HEK293T (cell line): ENCODE measurements around the gene KATNA1.

Experiments
- ARNT ChIP-seq: fragments of 450-650 bp; IDR thresholded peaks from 2 replicates; pipeline ENCODE4 v1.6.1; 2017; ENCODE audit warnings: mild to moderate bottlenecking
- BHLHE40 ChIP-seq: fragments of 450-650 bp; IDR thresholded peaks from 2 replicates; pipeline ENCODE4 v1.6.1; 2016; ENCODE audit warnings: mild to moderate bottlenecking, moderate library complexity, borderline replicate concordance
- CTBP1 ChIP-seq: fragments of 450-650 bp; IDR thresholded peaks from 2 replicates; pipeline ENCODE4 v1.6.1; 2016; ENCODE audit warnings: borderline replicate concordance
- FOXM1 ChIP-seq: fragments of 450-650 bp; IDR thresholded peaks from 2 replicates; pipeline ENCODE4 v1.6.1; 2017; ENCODE audit warnings: mild to moderate bottlenecking, borderline replicate concordance
- HDGF ChIP-seq: fragments of 450-650 bp; IDR thresholded peaks from 2 replicates; pipeline ENCODE4 v1.6.1; 2017; ENCODE audit warnings: antibody characterized with exemption, borderline replicate concordance
- LEF1 ChIP-seq: fragments of 450-650 bp; IDR thresholded peaks from 2 replicates; pipeline ENCODE4 v1.6.1; 2017; ENCODE audit warnings: mild to moderate bottlenecking, borderline replicate concordance
- SP1 ChIP-seq: fragments of 450-650 bp; IDR thresholded peaks from 2 replicates; pipeline ENCODE4 v1.6.1; 2017
- SUZ12 ChIP-seq: fragments of 450-650 bp; IDR thresholded peaks from 2 replicates; pipeline ENCODE4 v1.6.1; 2016; ENCODE audit warnings: mild to moderate bottlenecking
- TARDBP ChIP-seq: fragments of 450-650 bp; IDR thresholded peaks from 2 replicates; pipeline ENCODE4 v1.6.1; 2016

GRCh38 chr6:149565527-149566409 lies 82.7 kb downstream of the KATNA1 start, which contains the start of gene GINM1:
- TF ChIP-seq BHLHE40 (no peak), TARDBP (no peak), SP1 (no peak), LEF1 (no peak), HDGF (no peak), CTBP1 (no peak; the same call in 1 of the 2 replicates), FOXM1 (no peak), SUZ12 (no peak), ARNT (no peak)
